ENCODE measurements around the gene LCE4A. TPM values are rescaled to one million over a fixed set of nuclear protein-coding genes. Genes with fewer than 3 reads are reported as not detected.
"Not testable (repeated sequence)": the region's sequence is repeated elsewhere in the genome, so short reads cannot be mapped to it uniquely, and the experiment has no call there.

The LCE4A gene
- total RNA-seq, 1 donor from 2014 or later: not detected

GRCh38 chr1:152679459-152679858 is 28.5 kb upstream of the LCE4A start:
- no peak for TF ChIP-seq CTCF (IDR thresholded peaks at IDR 0.05)
- H3K4me1 Mint-ChIP-seq (ENCODE audit: unreplicated experiment): no peaks in the 10 kb centered on the region
- H3K36me3 Mint-ChIP-seq (ENCODE audit: unreplicated experiment): no peaks in the 10 kb centered on the region
- DNase-seq (ENCODE audit: extremely low spot score, unreplicated experiment): no peak
- no peaks in the 10 kb centered on the region for H3K9me3 Mint-ChIP-seq (ENCODE audit: unreplicated experiment)
- H3K4me3 Mint-ChIP-seq (ENCODE audit: unreplicated experiment): no peak overlapping the region
- H3K27me3 Mint-ChIP-seq (ENCODE audit: unreplicated experiment): no peaks in the 10 kb centered on the region
- no peak overlapping the region for H3K27ac Mint-ChIP-seq (ENCODE audit: unreplicated experiment)

- H3K4me3 Mint-ChIP-seq (ENCODE audit: unreplicated experiment): no peak overlapping the region
- no peaks in the 10 kb centered on the region for H3K9me3 Mint-ChIP-seq (ENCODE audit: unreplicated experiment)
- no peaks in the 10 kb centered on the region for H3K36me3 Mint-ChIP-seq (ENCODE audit: unreplicated experiment)
- no peaks in the 10 kb centered on the region for H3K27me3 Mint-ChIP-seq (ENCODE audit: unreplicated experiment)
- H3K27ac Mint-ChIP-seq (ENCODE audit: unreplicated experiment): no peak overlapping the region
- H3K4me1 Mint-ChIP-seq (ENCODE audit: unreplicated experiment): no peaks in the 10 kb centered on the region
- no peak for DNase-seq (ENCODE audit: extremely low spot score, unreplicated experiment)
- TF ChIP-seq CTCF (IDR thresholded peaks at IDR 0.05): no peak
Measured at GRCh38 chr1:152681616-152682015, 26.3 kb upstream of the LCE4A start.

GRCh38 chr1:152683846-152684245 is 24.1 kb upstream of the LCE4A start:
- H3K27me3 Mint-ChIP-seq (ENCODE audit: unreplicated experiment): no peaks in the 10 kb centered on the region
- H3K4me1 Mint-ChIP-seq (ENCODE audit: unreplicated experiment): no peaks in the 10 kb centered on the region
- DNase-seq (ENCODE audit: extremely low spot score, unreplicated experiment): no peak
- no peak overlapping the region for H3K4me3 Mint-ChIP-seq (ENCODE audit: unreplicated experiment)
- H3K36me3 Mint-ChIP-seq (ENCODE audit: unreplicated experiment): no peaks in the 10 kb centered on the region
- no peaks in the 10 kb centered on the region for H3K9me3 Mint-ChIP-seq (ENCODE audit: unreplicated experiment)
- TF ChIP-seq CTCF (IDR thresholded peaks at IDR 0.05): no peak
- no peak overlapping the region for H3K27ac Mint-ChIP-seq (ENCODE audit: unreplicated experiment)

GRCh38 chr1:152685823-152686222 is 22.1 kb upstream of the LCE4A start, which contains the start of gene LCE2B:
TSS of gene LCE2B (plus strand) at chr1:152686123. CDS start at chr1:152686844, 721 bp downstream.
- not testable (repeated sequence) for H3K27ac Mint-ChIP-seq (ENCODE audit: unreplicated experiment); H3K4me1 Mint-ChIP-seq (ENCODE audit: unreplicated experiment); H3K4me3 Mint-ChIP-seq (ENCODE audit: unreplicated experiment); H3K36me3 Mint-ChIP-seq (ENCODE audit: unreplicated experiment); H3K9me3 Mint-ChIP-seq (ENCODE audit: unreplicated experiment); H3K27me3 Mint-ChIP-seq (ENCODE audit: unreplicated experiment); DNase-seq (ENCODE audit: extremely low spot score, unreplicated experiment)

GRCh38 chr1:152697701-152698600 is 10.0 kb upstream of the LCE4A start, which contains the start of gene LCE2A:
TSS of gene LCE2A (plus strand) at chr1:152698345. CDS start at chr1:152698902, 557 bp downstream.
- H3K4me1 Mint-ChIP-seq (ENCODE audit: unreplicated experiment): no peaks in the 10 kb centered on the region
- H3K9me3 Mint-ChIP-seq (ENCODE audit: unreplicated experiment): peaks cover 26% of the 10 kb centered on the region
- TF ChIP-seq CTCF (IDR thresholded peaks at IDR 0.05): no peak

More at GRCh38 chr1:152697701-152698600, 10.0 kb upstream of the LCE4A start, which contains the start of gene LCE2A:
- no peaks in the 10 kb centered on the region for H3K36me3 Mint-ChIP-seq (ENCODE audit: unreplicated experiment)
- no peak within 1 kb of the TSS for H3K4me3 Mint-ChIP-seq (ENCODE audit: unreplicated experiment)
- no peak for DNase-seq (ENCODE audit: extremely low spot score, unreplicated experiment)
- no peaks in the 10 kb centered on the region for H3K27me3 Mint-ChIP-seq (ENCODE audit: unreplicated experiment)
- H3K27ac Mint-ChIP-seq (ENCODE audit: unreplicated experiment): no peak within 1 kb of the TSS

Measured in osteocyte (in vitro differentiated cells).